ENCODE data around the gene MRGPRE.
"Not testable (repeated sequence)": the region's sequence is repeated elsewhere in the genome, so short reads cannot be mapped to it uniquely, and the experiment has no call there.

Gene MRGPRE

GRCh38 chr11:3231851-3232744 lies at the start of gene MRGPRE:
Gene MRGPRE, minus strand, starts transcription at chr11:3232417. Its CDS starts 3,618 bp downstream, at chr11:3228799.
- H3K27ac ChIP-seq: no peak within 1 kb of the TSS
- TF ChIP-seq ZFX (IDR thresholded peaks at IDR 0.05; ENCODE audit: borderline replicate concordance) (no peak), CTCF (IDR thresholded peaks at IDR 0.05) (no peak)

- H3K27ac ChIP-seq: not testable (repeated sequence)
Observed at GRCh38 chr11:3281146-3281545, 48.9 kb upstream of the MRGPRE start.

- not testable (repeated sequence) for H3K27ac ChIP-seq
Observed at GRCh38 chr11:3280662-3281061, 48.4 kb upstream of the MRGPRE start.

GRCh38 chr11:3278922-3279321 lies 46.7 kb upstream of the MRGPRE start:
- not testable (repeated sequence) for H3K27ac ChIP-seq

GRCh38 chr11:3273629-3274028 lies 41.4 kb upstream of the MRGPRE start:
- not testable (repeated sequence) for H3K27ac ChIP-seq

- H3K27ac ChIP-seq: not testable (repeated sequence)
Observed at GRCh38 chr11:3262548-3262947, 30.3 kb upstream of the MRGPRE start.

GRCh38 chr11:3261831-3262230 lies 29.6 kb upstream of the MRGPRE start:
- H3K27ac ChIP-seq: not testable (repeated sequence)

GRCh38 chr11:3257509-3257908 lies 25.3 kb upstream of the MRGPRE start:
- H3K27ac ChIP-seq: not testable (repeated sequence)

GRCh38 chr11:3255241-3255640 lies 23.0 kb upstream of the MRGPRE start:
- not testable (repeated sequence) for H3K27ac ChIP-seq

- H3K27ac ChIP-seq: not testable (repeated sequence)
Observed at GRCh38 chr11:3254773-3255172, 22.6 kb upstream of the MRGPRE start.

GRCh38 chr11:3245071-3245470 lies 12.9 kb upstream of the MRGPRE start:
- H3K27ac ChIP-seq: no peak overlapping the region
- TF ChIP-seq CTCF (IDR thresholded peaks at IDR 0.05) (no peak), ZFX (IDR thresholded peaks at IDR 0.05; ENCODE audit: borderline replicate concordance) (no peak)

- no peak overlapping the region for H3K27ac ChIP-seq
- TF ChIP-seq ZFX (IDR thresholded peaks at IDR 0.05; ENCODE audit: borderline replicate concordance): no peak
- no peak for TF ChIP-seq CTCF (IDR thresholded peaks at IDR 0.05)
Observed at GRCh38 chr11:3243880-3244279, 11.7 kb upstream of the MRGPRE start.

- no peak for TF ChIP-seq ZFX (IDR thresholded peaks at IDR 0.05; ENCODE audit: borderline replicate concordance)
- TF ChIP-seq CTCF (IDR thresholded peaks at IDR 0.05): no peak
- H3K27ac ChIP-seq: no peak overlapping the region
Observed at GRCh38 chr11:3237119-3237518, 4.9 kb upstream of the MRGPRE start.

All from 22Rv1 (cell line).